IPS-15b (cell line): ENCODE results near the gene EGLN3.

ENCODE experiments used
- H3K27me3 ChIP-seq: one replicate; pipeline ENCODE4 v1.6.1; 2013; ENCODE audit warnings: low read length; ENCODE audit not compliant: control insufficient read depth, insufficient read depth
- H3K36me3 ChIP-seq: one replicate; pipeline ENCODE4 v1.6.1; 2013; ENCODE audit warnings: low read length; ENCODE audit not compliant: control insufficient read depth, insufficient read depth
- H3K4me1 ChIP-seq: one replicate; pipeline ENCODE4 v1.6.1; 2013; ENCODE audit warnings: mild to moderate bottlenecking, low read length; ENCODE audit not compliant: control insufficient read depth, insufficient read depth
- H3K4me3 ChIP-seq: one replicate; pipeline ENCODE4 v1.5.1; 2013; ENCODE audit warnings: low read depth, low read length
- H3K9ac ChIP-seq: one replicate; pipeline ENCODE4 v1.6.1; 2013; ENCODE audit warnings: low read depth, mild to moderate bottlenecking, low read length
- H3K9me3 ChIP-seq: one replicate; pipeline ENCODE4 v1.6.1; 2013; ENCODE audit warnings: mild to moderate bottlenecking, low read length; ENCODE audit not compliant: control insufficient read depth, insufficient read depth

The EGLN3 gene

DNA sequence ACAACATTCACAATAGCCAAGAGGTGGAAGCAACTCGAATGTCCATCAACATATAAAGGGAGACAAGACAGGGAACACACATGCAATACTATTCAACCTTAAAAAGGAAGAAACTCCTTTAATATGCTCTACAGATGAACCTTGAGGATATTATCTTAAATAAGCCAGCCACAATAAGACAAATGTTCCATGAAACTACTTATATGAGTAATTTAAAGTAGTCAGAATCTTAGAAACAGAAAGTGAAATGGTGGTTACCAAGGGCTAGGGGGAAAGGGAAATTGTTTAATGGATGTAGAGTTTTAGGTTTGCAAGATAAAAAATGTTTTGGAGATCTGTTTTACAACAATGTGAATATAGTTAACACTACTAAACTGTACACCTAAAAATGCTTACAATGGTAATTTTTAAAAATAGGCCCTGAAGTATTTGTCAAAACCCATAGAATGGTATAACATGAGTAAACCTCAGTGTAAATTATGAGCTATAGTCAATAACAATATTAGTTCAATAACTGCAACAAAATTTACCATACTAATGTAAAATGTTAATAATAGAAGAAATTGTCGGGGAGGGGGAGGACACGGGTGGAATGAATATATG lies 71.1 kb downstream of the EGLN3 start:
- Histone ChIP-seq H3K9ac (no peak overlapping the region), H3K4me3 (no peak overlapping the region), H3K9me3 (peaks cover 6% of the 10 kb centered on the region), H3K27me3 (no peaks in the 10 kb centered on the region), H3K4me1 (no peaks in the 10 kb centered on the region), H3K36me3 (no peaks in the 10 kb centered on the region)

DNA sequence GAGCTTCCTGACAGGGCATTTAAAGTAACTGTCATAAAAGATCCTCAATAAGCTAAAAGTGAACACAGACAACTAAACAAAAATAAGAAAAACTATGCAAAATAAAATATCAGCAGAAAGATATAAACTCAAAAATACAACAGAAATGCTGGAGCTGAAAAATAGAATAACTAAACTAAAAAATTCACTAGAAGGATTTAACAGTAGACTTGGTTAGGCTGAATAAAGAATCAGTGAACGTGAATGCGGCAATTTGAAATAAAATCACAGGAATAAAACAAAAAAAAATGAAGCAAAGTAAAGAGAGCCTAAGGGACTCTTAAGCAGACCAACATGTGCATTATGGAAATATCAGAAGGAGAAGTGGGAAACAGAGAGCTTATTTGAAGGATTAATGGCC lies 74.6 kb downstream of the EGLN3 start:
- Histone ChIP-seq H3K4me1 (no peaks in the 10 kb centered on the region), H3K27me3 (no peaks in the 10 kb centered on the region), H3K9me3 (peaks cover 6% of the 10 kb centered on the region), H3K4me3 (no peak overlapping the region), H3K9ac (no peak overlapping the region), H3K36me3 (no peaks in the 10 kb centered on the region)
